Gastroesophageal sphincter (tissue), 3 donors: Measurements from ENCODE around the gene LPP.

ENCODE experiments used
- POLR2A ChIP-seq, 2 donors: fragments of 450-650 bp; IDR thresholded peaks; one replicate each; pipeline ENCODE4 v1.6.1; 2017; ENCODE audit warnings: antibody characterized with exemption in 2 of 2, mild to moderate bottlenecking in 2 of 2, moderate library complexity in 1 of 2
- TF ChIP-seq, protein P1 (sequence below), 4 experiments: fragments of 200-600 bp in 2 of 4; fragments of 450-650 bp in 2 of 4; sonication (generic) in 1 of 4; IDR thresholded peaks; one replicate each; pipeline ENCODE4 v1.5.1; 2017 to 2019; ENCODE audit warnings: antibody characterized with exemption in 4 of 4, mild to moderate bottlenecking in 2 of 4, moderate library complexity in 2 of 4

DNA sequence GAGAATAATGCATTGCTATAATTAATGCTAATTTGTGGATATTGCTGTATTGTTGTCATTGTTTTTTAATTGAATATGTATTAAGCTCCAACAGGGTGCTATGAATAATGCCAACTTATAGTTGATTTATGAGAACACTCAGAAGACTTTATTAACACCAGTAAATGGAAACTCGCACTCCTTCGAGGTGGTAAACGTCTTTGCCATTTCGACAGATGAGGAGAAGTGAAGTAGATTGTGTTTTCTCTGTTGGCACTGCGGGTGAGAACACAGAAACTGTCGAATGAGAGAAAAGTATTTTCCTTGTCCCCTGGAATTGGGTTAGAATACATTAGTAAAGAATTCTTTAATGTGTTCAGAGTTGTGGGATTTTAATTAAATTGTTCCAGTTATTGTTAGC is 354.5 kb downstream of the LPP start:
- no peak for TF ChIP-seq POLR2A (IDR thresholded peaks at IDR 0.05)
- TF ChIP-seq, protein P1, sequence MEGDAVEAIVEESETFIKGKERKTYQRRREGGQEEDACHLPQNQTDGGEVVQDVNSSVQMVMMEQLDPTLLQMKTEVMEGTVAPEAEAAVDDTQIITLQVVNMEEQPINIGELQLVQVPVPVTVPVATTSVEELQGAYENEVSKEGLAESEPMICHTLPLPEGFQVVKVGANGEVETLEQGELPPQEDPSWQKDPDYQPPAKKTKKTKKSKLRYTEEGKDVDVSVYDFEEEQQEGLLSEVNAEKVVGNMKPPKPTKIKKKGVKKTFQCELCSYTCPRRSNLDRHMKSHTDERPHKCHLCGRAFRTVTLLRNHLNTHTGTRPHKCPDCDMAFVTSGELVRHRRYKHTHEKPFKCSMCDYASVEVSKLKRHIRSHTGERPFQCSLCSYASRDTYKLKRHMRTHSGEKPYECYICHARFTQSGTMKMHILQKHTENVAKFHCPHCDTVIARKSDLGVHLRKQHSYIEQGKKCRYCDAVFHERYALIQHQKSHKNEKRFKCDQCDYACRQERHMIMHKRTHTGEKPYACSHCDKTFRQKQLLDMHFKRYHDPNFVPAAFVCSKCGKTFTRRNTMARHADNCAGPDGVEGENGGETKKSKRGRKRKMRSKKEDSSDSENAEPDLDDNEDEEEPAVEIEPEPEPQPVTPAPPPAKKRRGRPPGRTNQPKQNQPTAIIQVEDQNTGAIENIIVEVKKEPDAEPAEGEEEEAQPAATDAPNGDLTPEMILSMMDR (IDR thresholded peaks at IDR 0.05) = no peak
